WTC11 (cell line): ENCODE measurements around the gene CDH20. TPM values are rescaled to one million over a fixed set of nuclear protein-coding genes. Genes with fewer than 3 reads are reported as not detected.

ENCODE experiments used
- ATAC-seq: fragments of 200-7000 bp; cut with Tn5 transposase; 2 replicates; pipeline ENCODE4 v1.10.0; 2021; ENCODE audit warnings: mild to moderate bottlenecking, moderate library complexity
- CTCF ChIA-PET: fragments of 300-600 bp; sonication (Branson Sonifier 250); formaldehyde crosslinking; loops from one replicate; lab custom pipeline; 2021; ENCODE audit warnings: antibody characterized with exemption; lab: Charles Lee
- POLR2A ChIA-PET: fragments of 350-600 bp; sonication (Branson Sonifier 250); formaldehyde crosslinking; loops from one replicate; lab custom pipeline; 2021; ENCODE audit warnings: antibody characterized with exemption; lab: Charles Lee
- DNase-seq: peaks from one replicate; pipeline ENCODE4 v3.0.0; 2021; ENCODE audit warnings: low spot score
- H3K27ac Mint-ChIP-seq: 2 replicates; pipeline ENCODE4 v1.8.0; 2021; ENCODE audit warnings: mixed read lengths
- H3K27me3 Mint-ChIP-seq: 2 replicates; pipeline ENCODE4 v1.8.0; 2021; ENCODE audit warnings: low read depth, mild to moderate bottlenecking, moderate library complexity, mixed read lengths
- H3K36me3 Mint-ChIP-seq: 2 replicates; pipeline ENCODE4 v1.8.0; 2021; ENCODE audit warnings: mixed read lengths
- H3K4me1 Mint-ChIP-seq: 2 replicates; pipeline ENCODE4 v1.8.0; 2022; ENCODE audit warnings: mixed read lengths
- H3K4me3 Mint-ChIP-seq: 2 replicates; pipeline ENCODE4 v1.8.0; 2021; ENCODE audit warnings: mild to moderate bottlenecking, moderate library complexity, mixed read lengths
- H3K9me3 Mint-ChIP-seq: 2 replicates; pipeline ENCODE4 v1.8.0; 2021; ENCODE audit warnings: mixed read lengths
- ATF1 ChIP-seq: sonication (generic); formaldehyde crosslinking; IDR thresholded peaks from 2 replicates; pipeline ENCODE4 v1.8.1; 2023; ENCODE audit warnings: mild to moderate bottlenecking, moderate library complexity, missing genetic modification reagents
- ATF6 ChIP-seq: sonication (generic); formaldehyde crosslinking; IDR thresholded peaks from 2 replicates; pipeline ENCODE4 v1.8.1; 2023; ENCODE audit warnings: mild to moderate bottlenecking, missing genetic modification reagents
- CBFB ChIP-seq: sonication (generic); formaldehyde crosslinking; IDR thresholded peaks from 2 replicates; pipeline ENCODE4 v1.8.1; 2022; ENCODE audit warnings: mild to moderate bottlenecking, low read depth, missing genetic modification reagents
- CREB1 ChIP-seq: sonication (generic); formaldehyde crosslinking; IDR thresholded peaks from 2 replicates; pipeline ENCODE4 v1.8.0; 2023; ENCODE audit warnings: mild to moderate bottlenecking, missing genetic modification reagents
- E2F1 ChIP-seq: sonication (generic); formaldehyde crosslinking; IDR thresholded peaks from 2 replicates; pipeline ENCODE4 v1.8.0; 2022; ENCODE audit warnings: mild to moderate bottlenecking, missing genetic modification reagents
- E2F5 ChIP-seq: sonication (generic); formaldehyde crosslinking; IDR thresholded peaks from 2 replicates; pipeline ENCODE4 v1.8.1; 2022; ENCODE audit warnings: mild to moderate bottlenecking, moderate library complexity, missing genetic modification reagents
- EMX1 ChIP-seq: fragments of 250-450 bp; sonication (Bioruptor Pico); IDR thresholded peaks from 2 replicates; pipeline ENCODE4 v1.8.0; 2021; ENCODE audit warnings: mild to moderate bottlenecking
- ETV6 ChIP-seq: sonication (generic); formaldehyde crosslinking; IDR thresholded peaks from 2 replicates; pipeline ENCODE4 v1.8.1; 2022; ENCODE audit warnings: mild to moderate bottlenecking, missing genetic modification reagents
- FOXP4 ChIP-seq: sonication (generic); formaldehyde crosslinking; IDR thresholded peaks from 2 replicates; pipeline ENCODE4 v1.8.0; 2022; ENCODE audit warnings: mild to moderate bottlenecking, missing genetic modification reagents
- HMGXB4 ChIP-seq: sonication (generic); formaldehyde crosslinking; IDR thresholded peaks from 2 replicates; pipeline ENCODE4 v1.8.1; 2023; ENCODE audit warnings: mild to moderate bottlenecking, moderate library complexity, missing genetic modification reagents
- IRF1 ChIP-seq: sonication (generic); formaldehyde crosslinking; IDR thresholded peaks from 2 replicates; pipeline ENCODE4 v1.8.0; 2023; ENCODE audit warnings: missing genetic modification reagents
- MYBL2 ChIP-seq: sonication (generic); formaldehyde crosslinking; IDR thresholded peaks from 2 replicates; pipeline ENCODE4 v1.8.1; 2023; ENCODE audit warnings: mild to moderate bottlenecking, moderate library complexity, missing genetic modification reagents
- NR1H2 ChIP-seq: sonication (generic); formaldehyde crosslinking; IDR thresholded peaks from 2 replicates; pipeline ENCODE4 v1.9.0; 2021; ENCODE audit warnings: mild to moderate bottlenecking, moderate library complexity, missing genetic modification reagents
- PRRX2 ChIP-seq: fragments of 250-450 bp; sonication (Bioruptor Pico); IDR thresholded peaks from 2 replicates; pipeline ENCODE4 v1.8.0; 2021; ENCODE audit warnings: mild to moderate bottlenecking
- SOX15 ChIP-seq: fragments of 250-450 bp; sonication (Bioruptor Pico); IDR thresholded peaks from 2 replicates; pipeline ENCODE4 v1.9.0; 2021; ENCODE audit warnings: mild to moderate bottlenecking
- STAT6 ChIP-seq: sonication (generic); formaldehyde crosslinking; conservative IDR thresholded peaks from 2 replicates; pipeline ENCODE4 v1.8.1; 2023; ENCODE audit warnings: mild to moderate bottlenecking, low read depth, missing genetic modification reagents, moderate library complexity
- TEAD1 ChIP-seq: sonication (generic); formaldehyde crosslinking; IDR thresholded peaks from 2 replicates; pipeline ENCODE4 v1.8.0; 2022; ENCODE audit warnings: mild to moderate bottlenecking, missing genetic modification reagents
- ZBTB43 ChIP-seq: sonication (generic); formaldehyde crosslinking; IDR thresholded peaks from 2 replicates; pipeline ENCODE4 v1.8.1; 2023; ENCODE audit warnings: mild to moderate bottlenecking, missing genetic modification reagents
- total RNA-seq: library from RNA; stranded (reverse); gene quantifications from 3 replicates; pipeline ENCODE4 v1.2.3, GENCODE V29; 2021

CDH20 gene
- total RNA-seq, 1 experiment from 2014 or later = 0.39 TPM

GRCh38 chr18:61489334-61489733 is 156.1 kb downstream of the CDH20 start:
- Mint-ChIP-seq H3K36me3 (no peaks in the 10 kb centered on the region), H3K27ac (no peak overlapping the region), H3K4me3 (no peak overlapping the region), H3K27me3 (peaks cover under 1% of the 10 kb centered on the region), H3K9me3 (no peaks in the 10 kb centered on the region), H3K4me1 (peaks cover 12% of the 10 kb centered on the region)
- no peak for TF ChIP-seq STAT6 (CRISPR knock-in tag)
- TF ChIP-seq CREB1 (CRISPR knock-in tag) = no peak
- TF ChIP-seq ATF6 = no peak
- no peak for TF ChIP-seq IRF1 (CRISPR knock-in tag)
- POLR2A ChIA-PET = no interaction called here
- CTCF ChIA-PET = interaction anchor here (1.2 kb wide), 1 partner anchor 167 kb away, joined by 4 read pairs; no protein-coding TSS in a partner anchor
- ATAC-seq = no peak
- no peak for DNase-seq

- Mint-ChIP-seq H3K4me1 (peaks cover 27% of the 10 kb centered on the region), H3K4me3 (no peak overlapping the region), H3K27me3 (peaks cover 4% of the 10 kb centered on the region), H3K9me3 (no peaks in the 10 kb centered on the region), H3K36me3 (no peaks in the 10 kb centered on the region), H3K27ac (no peak overlapping the region)
- peak; percentile 55 for ATAC-seq
- DNase-seq = no peak
- CTCF ChIA-PET = interaction anchor here (1.7 kb wide), 1 partner anchor 175 kb away, joined by 5 read pairs; no protein-coding TSS in a partner anchor
- POLR2A ChIA-PET = no interaction called here
- no peak for TF ChIP-seq E2F5 (CRISPR knock-in tag)
- no peak for TF ChIP-seq IRF1 (CRISPR knock-in tag)
- TF ChIP-seq CBFB (CRISPR knock-in tag) = no peak
- no peak for TF ChIP-seq SOX15 (CRISPR knock-in tag)
- no peak for TF ChIP-seq NR1H2 (CRISPR knock-in tag)
- TF ChIP-seq EMX1 (CRISPR knock-in tag) = no peak
- no peak for TF ChIP-seq MYBL2 (CRISPR knock-in tag)
- TF ChIP-seq HMGXB4 (CRISPR knock-in tag) = no peak
- no peak for TF ChIP-seq ETV6 (CRISPR knock-in tag)
Observed at GRCh38 chr18:61496374-61496773, 163.1 kb downstream of the CDH20 start.

- H3K27me3 Mint-ChIP-seq = peaks cover 4% of the 10 kb centered on the region
- ATAC-seq (peak; percentile 36; the same call in 1 of the 2 replicates), DNase-seq (no peak)
- peaks cover 36% of the 10 kb centered on the region for H3K4me1 Mint-ChIP-seq
- no peaks in the 10 kb centered on the region for H3K9me3 Mint-ChIP-seq
- POLR2A ChIA-PET = no interaction called here
- no peak overlapping the region for H3K4me3 Mint-ChIP-seq
- CTCF ChIA-PET = interaction anchor here (1.7 kb wide), 1 partner anchor 176 kb away, joined by 5 read pairs; no protein-coding TSS in a partner anchor
- H3K27ac Mint-ChIP-seq = no peak overlapping the region
- no peaks in the 10 kb centered on the region for H3K36me3 Mint-ChIP-seq
- TF ChIP-seq NR1H2 (CRISPR knock-in tag) (no peak), TEAD1 (CRISPR knock-in tag) (no peak), E2F1 (CRISPR knock-in tag) (no peak), ATF1 (CRISPR knock-in tag) (no peak), ZBTB43 (no peak), PRRX2 (CRISPR knock-in tag) (no peak), SOX15 (CRISPR knock-in tag) (no peak), CREB1 (CRISPR knock-in tag) (no peak), FOXP4 (CRISPR knock-in tag) (no peak)
Observed at GRCh38 chr18:61497422-61497821, 164.2 kb downstream of the CDH20 start.
